ENCODE data around the gene B3GALT4.

The B3GALT4 gene

GRCh38 chr6:33295621-33296369 is 18.9 kb downstream of the B3GALT4 start:
- peaks cover 28% of the 10 kb centered on the region for H3F3A ChIP-seq (ENCODE audit: insufficient read depth)
- H3K27me3 ChIP-seq (ENCODE audit: low read length) = no peaks in the 10 kb centered on the region
- no peak overlapping the region for H2AFZ ChIP-seq (ENCODE audit: low read depth, low read length, severe bottlenecking)
- no peak overlapping the region for H3K27ac ChIP-seq (ENCODE audit: low read depth, low read length)
- H4K20me1 ChIP-seq (ENCODE audit: low read depth, low read length) = no peaks in the 10 kb centered on the region
- H3K4me3 ChIP-seq (ENCODE audit: insufficient read depth, low read length, poor library complexity, severe bottlenecking) = no peak overlapping the region
- H3K4me2 ChIP-seq (ENCODE audit: low read depth, low read length, poor library complexity, severe bottlenecking) = no peak overlapping the region
- TF ChIP-seq EZH2phosphoT487 (conservative IDR thresholded peaks at IDR 0.05; ENCODE audit: low read length) (no peak), CTCF (IDR thresholded peaks at IDR 0.05; ENCODE audit: insufficient read depth, low read length, poor library complexity, severe bottlenecking) (no peak)
- H3K36me3 ChIP-seq (ENCODE audit: low read length) = no peaks in the 10 kb centered on the region
- peaks cover 21% of the 10 kb centered on the region for H3K79me2 ChIP-seq (ENCODE audit: insufficient read depth, low read length)
- no peaks in the 10 kb centered on the region for H3K9me3 ChIP-seq (ENCODE audit: insufficient read depth, low read length)
- no peak overlapping the region for H3K9ac ChIP-seq (ENCODE audit: low read length)
- H3K9me2 ChIP-seq (replicated peaks; ENCODE audit: insufficient read depth, low read length) = no peaks in the 10 kb centered on the region

- no peaks in the 10 kb centered on the region for H3K36me3 ChIP-seq (ENCODE audit: low read length)
- peaks cover 26% of the 10 kb centered on the region for H3F3A ChIP-seq (ENCODE audit: insufficient read depth)
- H2AFZ ChIP-seq (ENCODE audit: low read depth, low read length, severe bottlenecking) = no peak overlapping the region
- H3K27me3 ChIP-seq (ENCODE audit: low read length) = no peaks in the 10 kb centered on the region
- no peaks in the 10 kb centered on the region for H3K9me3 ChIP-seq (ENCODE audit: insufficient read depth, low read length)
- TF ChIP-seq CTCF (IDR thresholded peaks at IDR 0.05; ENCODE audit: insufficient read depth, low read length, poor library complexity, severe bottlenecking) (no peak), EZH2phosphoT487 (conservative IDR thresholded peaks at IDR 0.05; ENCODE audit: low read length) (no peak)
- peaks cover 20% of the 10 kb centered on the region for H3K79me2 ChIP-seq (ENCODE audit: insufficient read depth, low read length)
- H3K4me3 ChIP-seq (ENCODE audit: insufficient read depth, low read length, poor library complexity, severe bottlenecking) = no peak overlapping the region
- H3K27ac ChIP-seq (ENCODE audit: low read depth, low read length) = no peak overlapping the region
- H4K20me1 ChIP-seq (ENCODE audit: low read depth, low read length) = no peaks in the 10 kb centered on the region
- H3K9ac ChIP-seq (ENCODE audit: low read length) = no peak overlapping the region
- H3K9me2 ChIP-seq (replicated peaks; ENCODE audit: insufficient read depth, low read length) = no peaks in the 10 kb centered on the region
- peak overlapping the region; percentile 90 for H3K4me2 ChIP-seq (ENCODE audit: low read depth, low read length, poor library complexity, severe bottlenecking)
These were observed 20.0 kb downstream of the B3GALT4 start for GRCh38 chr6:33296797-33297405.

GRCh38 chr6:33297406-33297955 is 20.6 kb downstream of the B3GALT4 start:
- Histone ChIP-seq H3K27me3 (ENCODE audit: low read length) (no peaks in the 10 kb centered on the region), H3K9me3 (ENCODE audit: insufficient read depth, low read length) (no peaks in the 10 kb centered on the region), H3K9ac (ENCODE audit: low read length) (peak overlapping the region; percentile 96; the same call in 1 of the 2 replicates), H3K4me2 (ENCODE audit: low read depth, low read length, poor library complexity, severe bottlenecking) (peak overlapping the region; percentile 90), H4K20me1 (ENCODE audit: low read depth, low read length) (no peaks in the 10 kb centered on the region), H3K79me2 (ENCODE audit: insufficient read depth, low read length) (peaks cover 20% of the 10 kb centered on the region), H3K4me3 (ENCODE audit: insufficient read depth, low read length, poor library complexity, severe bottlenecking) (peak overlapping the region; percentile 36), H3K9me2 (replicated peaks; ENCODE audit: insufficient read depth, low read length) (no peaks in the 10 kb centered on the region), H3K36me3 (ENCODE audit: low read length) (no peaks in the 10 kb centered on the region), H3F3A (ENCODE audit: insufficient read depth) (peaks cover 26% of the 10 kb centered on the region), H3K27ac (ENCODE audit: low read depth, low read length) (peak overlapping the region; percentile 42), H2AFZ (ENCODE audit: low read depth, low read length, severe bottlenecking) (no peak overlapping the region)
- no peak for TF ChIP-seq EZH2phosphoT487 (conservative IDR thresholded peaks at IDR 0.05; ENCODE audit: low read length)
- no peak for TF ChIP-seq CTCF (IDR thresholded peaks at IDR 0.05; ENCODE audit: insufficient read depth, low read length, poor library complexity, severe bottlenecking)
